Cardiac ventricle fibroblast (primary cell): ENCODE data around the gene NTRK2. TPM values are rescaled to one million over a fixed set of nuclear protein-coding genes. Genes with fewer than 3 reads are reported as not detected.

Source experiments
- total RNA-seq: library from RNA; depleted of rRNA; stranded (reverse); fragments of >200 nt; gene quantifications from 2 replicates; pipeline ENCODE4 v1.2.3, GENCODE V29; 2015

NTRK2 gene
- 1.1 and 1.2 TPM in 2 replicates for total RNA-seq

GRCh38 chr9:84669288-84670137 lies at the start of gene NTRK2:
TSS of gene NTRK2 (plus strand) at chr9:84669729. CDS start at chr9:84670749, 1,020 bp downstream.

